ENCODE measurements around the gene USP46.

USP46 gene

DNA sequence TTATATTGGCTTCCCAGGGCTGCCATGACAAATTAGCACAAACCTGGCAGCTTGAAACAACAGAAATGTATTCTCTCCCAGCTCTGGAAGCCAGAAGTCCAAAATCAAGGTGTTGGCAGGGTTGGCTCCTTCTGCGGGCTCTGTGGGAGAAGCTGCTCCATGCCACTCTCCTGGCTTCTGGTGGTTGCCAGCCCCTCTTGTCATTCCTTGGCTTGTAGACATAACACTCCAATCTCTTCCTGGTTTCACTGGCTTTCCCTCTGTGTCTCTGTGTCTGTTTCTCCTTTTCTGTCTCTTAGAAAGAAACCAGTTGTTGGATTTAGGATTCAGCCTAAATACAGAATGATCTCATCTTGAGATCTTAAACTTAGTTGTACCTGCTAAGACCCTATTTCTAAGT is 85.5 kb downstream of the USP46 start:
- TF ChIP-seq, protein P1, sequence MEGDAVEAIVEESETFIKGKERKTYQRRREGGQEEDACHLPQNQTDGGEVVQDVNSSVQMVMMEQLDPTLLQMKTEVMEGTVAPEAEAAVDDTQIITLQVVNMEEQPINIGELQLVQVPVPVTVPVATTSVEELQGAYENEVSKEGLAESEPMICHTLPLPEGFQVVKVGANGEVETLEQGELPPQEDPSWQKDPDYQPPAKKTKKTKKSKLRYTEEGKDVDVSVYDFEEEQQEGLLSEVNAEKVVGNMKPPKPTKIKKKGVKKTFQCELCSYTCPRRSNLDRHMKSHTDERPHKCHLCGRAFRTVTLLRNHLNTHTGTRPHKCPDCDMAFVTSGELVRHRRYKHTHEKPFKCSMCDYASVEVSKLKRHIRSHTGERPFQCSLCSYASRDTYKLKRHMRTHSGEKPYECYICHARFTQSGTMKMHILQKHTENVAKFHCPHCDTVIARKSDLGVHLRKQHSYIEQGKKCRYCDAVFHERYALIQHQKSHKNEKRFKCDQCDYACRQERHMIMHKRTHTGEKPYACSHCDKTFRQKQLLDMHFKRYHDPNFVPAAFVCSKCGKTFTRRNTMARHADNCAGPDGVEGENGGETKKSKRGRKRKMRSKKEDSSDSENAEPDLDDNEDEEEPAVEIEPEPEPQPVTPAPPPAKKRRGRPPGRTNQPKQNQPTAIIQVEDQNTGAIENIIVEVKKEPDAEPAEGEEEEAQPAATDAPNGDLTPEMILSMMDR (IDR thresholded peaks at IDR 0.05) = no peak

DNA sequence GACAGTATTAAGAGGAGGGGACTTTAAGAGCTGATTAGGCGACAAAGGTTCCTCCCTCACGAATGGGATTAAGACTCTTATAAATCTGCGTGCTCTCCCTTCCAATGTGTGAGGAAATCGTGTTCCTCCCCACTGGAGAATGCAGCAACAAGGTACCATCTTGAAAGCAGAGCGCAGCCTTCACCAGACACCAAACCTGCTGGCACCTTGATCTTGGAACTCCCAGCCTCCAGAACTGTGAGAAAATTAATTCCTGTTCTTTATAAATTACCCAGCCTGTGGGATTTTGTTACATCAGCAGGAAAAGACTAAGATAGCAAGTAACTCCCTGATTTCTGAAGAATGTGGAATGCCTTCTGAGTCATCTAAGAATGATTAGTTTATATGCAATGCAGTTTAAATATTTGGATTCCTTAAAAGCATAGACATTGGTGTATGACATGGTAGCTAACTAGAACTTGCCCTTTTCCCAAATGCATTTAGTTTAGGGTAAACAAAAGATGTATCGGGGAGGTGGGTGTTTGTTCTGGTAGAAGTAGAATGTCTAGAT is 86.1 kb downstream of the USP46 start:
- TF ChIP-seq, protein P1 (IDR thresholded peaks at IDR 0.05) = no peak

DNA sequence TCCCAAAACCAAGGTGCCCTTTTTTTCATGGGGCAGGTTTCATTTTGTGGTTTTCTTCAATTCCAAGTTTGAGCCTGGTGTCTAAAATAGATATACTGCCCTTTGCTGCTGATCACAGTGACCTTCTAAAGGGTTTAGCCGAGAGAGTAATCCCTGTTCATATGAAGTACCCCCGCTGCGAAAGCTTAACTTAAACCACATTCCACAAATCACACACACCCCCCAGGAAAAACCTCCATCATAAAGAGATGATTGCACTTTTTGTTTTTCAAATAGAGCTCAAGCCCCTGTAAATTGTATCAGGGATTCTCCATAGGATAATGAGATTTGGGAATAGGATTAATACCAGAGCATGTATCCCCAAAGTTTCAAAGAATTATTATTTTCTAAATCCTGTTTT is 90.8 kb downstream of the USP46 start:
- TF ChIP-seq, protein P1 (IDR thresholded peaks at IDR 0.05) = no peak

DNA sequence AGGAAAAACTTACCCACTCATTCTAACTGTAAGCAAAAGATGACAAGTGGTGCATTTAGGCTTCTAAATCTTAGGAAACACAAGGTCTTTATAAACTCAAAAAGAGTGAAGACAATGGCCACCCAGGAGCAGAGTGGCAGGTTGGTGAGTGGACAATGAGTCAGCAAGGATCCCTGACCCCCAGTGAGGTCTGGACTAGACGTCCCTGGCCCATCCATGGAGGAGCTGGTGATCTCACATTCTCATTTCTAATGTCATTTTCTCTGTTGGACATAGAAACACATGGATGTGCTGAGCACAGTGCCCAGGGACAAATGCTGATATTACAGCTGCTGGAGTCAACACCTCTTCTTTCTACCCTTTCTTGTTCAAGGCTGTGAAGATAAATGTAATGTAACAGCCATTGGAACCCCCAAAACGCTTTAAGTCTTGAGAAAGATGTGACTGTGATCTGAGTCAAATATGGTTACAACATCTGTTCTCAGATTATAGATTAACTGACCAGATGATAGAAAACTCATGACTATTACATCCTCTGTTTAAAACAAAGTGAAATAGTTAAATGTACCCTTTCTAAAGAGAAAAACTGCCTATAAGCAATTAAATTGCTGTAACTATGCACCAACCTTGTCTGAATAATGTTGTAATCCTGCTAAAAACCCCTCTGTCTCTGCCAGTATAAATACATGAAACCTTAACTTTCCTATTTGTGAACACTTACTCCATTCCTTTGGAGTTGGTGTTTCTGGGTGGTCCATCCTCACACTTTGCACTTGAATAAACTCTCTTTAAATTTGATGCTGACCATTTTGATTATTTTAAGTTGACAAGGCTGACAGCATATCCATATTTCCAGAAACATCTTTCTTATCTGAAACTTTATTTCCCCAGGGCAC is 92.7 kb downstream of the USP46 start:
- TF ChIP-seq, protein P1 (IDR thresholded peaks at IDR 0.05) = no peak

DNA sequence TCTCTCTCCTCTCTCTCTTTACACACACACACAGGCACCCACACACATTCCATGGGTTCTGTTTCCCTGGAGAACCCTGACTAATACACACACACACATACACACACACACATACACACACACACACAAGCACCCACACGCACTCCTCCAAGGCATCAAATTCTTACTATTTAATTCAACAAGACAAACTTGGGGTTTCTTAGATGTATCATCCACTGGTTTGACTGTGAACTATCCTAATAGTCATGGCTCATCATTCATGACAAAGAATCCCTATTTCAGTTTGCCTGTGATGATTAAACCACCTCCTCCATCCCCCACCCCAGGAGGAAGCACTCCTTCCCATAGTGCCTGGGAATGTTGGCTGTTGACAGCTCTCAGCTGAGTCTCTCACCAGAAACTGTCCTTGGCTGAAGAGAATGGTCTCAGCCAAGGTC is 98.2 kb downstream of the USP46 start:
- TF ChIP-seq, protein P1 (IDR thresholded peaks at IDR 0.05) = no peak

DNA sequence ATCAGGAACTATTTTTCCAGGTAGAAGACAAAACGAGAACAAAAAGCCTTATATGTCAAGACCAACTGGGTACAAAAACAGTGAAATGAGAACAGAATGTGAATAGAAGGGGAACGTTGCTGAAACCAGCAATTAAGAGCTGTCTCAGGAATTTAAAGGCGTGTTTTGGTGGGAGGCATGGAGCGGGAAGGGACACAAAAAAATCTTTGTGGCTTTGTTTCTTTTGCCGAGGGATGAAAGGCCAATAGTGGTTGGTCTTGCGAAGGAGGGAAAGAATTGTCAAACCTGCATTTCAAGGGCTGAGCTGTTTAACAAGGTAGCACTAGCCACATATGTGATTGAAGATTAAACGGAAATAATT is 103.8 kb downstream of the USP46 start:
- TF ChIP-seq, protein P1 (IDR thresholded peaks at IDR 0.05) = no peak

DNA sequence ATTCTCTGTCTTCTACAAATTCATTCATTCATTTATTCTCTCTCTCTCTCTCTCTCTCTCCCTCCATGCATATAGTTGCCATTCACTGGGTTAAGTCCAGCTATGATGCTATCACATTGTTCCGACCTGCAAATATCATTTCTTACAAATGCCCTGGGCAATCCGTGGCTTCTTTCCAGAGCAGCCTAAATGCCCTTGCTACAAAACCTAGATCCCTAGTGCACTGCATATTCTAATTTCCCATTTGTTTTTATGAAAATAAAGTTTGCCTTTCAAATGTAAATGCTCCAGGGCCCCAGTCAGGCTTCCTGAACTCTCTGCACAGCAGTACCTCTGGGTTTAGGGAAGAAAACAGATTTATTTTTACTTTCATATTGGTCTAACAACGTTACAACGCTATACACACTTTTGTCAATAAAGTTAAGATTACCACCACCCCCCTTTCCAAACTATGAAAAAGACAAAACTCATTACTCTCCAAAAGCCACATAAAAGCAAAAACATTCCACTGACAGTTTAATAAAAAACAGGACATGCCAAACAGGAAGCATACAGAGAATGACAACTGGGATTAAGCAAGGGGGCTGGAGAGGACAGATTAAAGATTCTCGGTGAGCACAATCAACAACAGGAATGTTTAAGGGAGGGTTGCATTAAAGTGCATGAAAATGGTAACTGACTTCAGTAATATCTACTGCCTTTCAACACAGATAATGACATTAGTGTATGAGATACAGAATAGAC is 104.3 kb downstream of the USP46 start:
- TF ChIP-seq, protein P1 (IDR thresholded peaks at IDR 0.05) = no peak
